ENCODE measurements around the gene ABCA4.

The ABCA4 gene

GRCh38 chr1:94047949-94048348 lies 73.0 kb downstream of the ABCA4 start:
- DNase-seq: no peak

- no peak for DNase-seq
Observed at GRCh38 chr1:94045465-94046056, 75.4 kb downstream of the ABCA4 start.

- no peak for DNase-seq
Observed at GRCh38 chr1:94044891-94045290, 76.1 kb downstream of the ABCA4 start.

- DNase-seq: no peak
Observed at GRCh38 chr1:94044290-94044790, 76.6 kb downstream of the ABCA4 start.

- DNase-seq: no peak
Observed at GRCh38 chr1:94043738-94044289, 77.1 kb downstream of the ABCA4 start.

GRCh38 chr1:94042388-94042787 lies 78.6 kb downstream of the ABCA4 start:
- DNase-seq: no peak

GRCh38 chr1:94039871-94040569 lies 80.9 kb downstream of the ABCA4 start:
- DNase-seq: no peak

- no peak for DNase-seq
Observed at GRCh38 chr1:94039514-94039870, 81.5 kb downstream of the ABCA4 start.

- DNase-seq: no peak
Observed at GRCh38 chr1:94038511-94038910, 82.4 kb downstream of the ABCA4 start.

GRCh38 chr1:94037392-94038229 lies 83.3 kb downstream of the ABCA4 start:
- DNase-seq: no peak

- DNase-seq: no peak
Observed at GRCh38 chr1:94036730-94037129, 84.2 kb downstream of the ABCA4 start.

- no peak for DNase-seq
Observed at GRCh38 chr1:94033849-94034248, 87.1 kb downstream of the ABCA4 start.

GRCh38 chr1:94032637-94033036 lies 88.3 kb downstream of the ABCA4 start:
- no peak for DNase-seq

GRCh38 chr1:94031591-94031990 lies 89.4 kb downstream of the ABCA4 start:
- DNase-seq: no peak

- DNase-seq: no peak
Observed at GRCh38 chr1:94031154-94031553, 89.8 kb downstream of the ABCA4 start.

GRCh38 chr1:94029130-94029993 lies 91.6 kb downstream of the ABCA4 start:
- DNase-seq: no peak

- DNase-seq: no peak
Observed at GRCh38 chr1:94027721-94028515, 93.0 kb downstream of the ABCA4 start.

GRCh38 chr1:94026619-94027380 lies 94.1 kb downstream of the ABCA4 start:
- no peak for DNase-seq

GRCh38 chr1:94025383-94026340 lies 95.3 kb downstream of the ABCA4 start:
- DNase-seq: no peak

All from GF-D8 (cell line).